GM21447 (cell line): Measurements from ENCODE around the gene CALCOCO2.

Source experiments
- ATAC-seq: cut with Tn5 transposase; IDR thresholded peaks from one replicate; pipeline ENCODE4 v1.9.1; 2021; ENCODE audit not compliant: unreplicated experiment

CALCOCO2 gene

DNA sequence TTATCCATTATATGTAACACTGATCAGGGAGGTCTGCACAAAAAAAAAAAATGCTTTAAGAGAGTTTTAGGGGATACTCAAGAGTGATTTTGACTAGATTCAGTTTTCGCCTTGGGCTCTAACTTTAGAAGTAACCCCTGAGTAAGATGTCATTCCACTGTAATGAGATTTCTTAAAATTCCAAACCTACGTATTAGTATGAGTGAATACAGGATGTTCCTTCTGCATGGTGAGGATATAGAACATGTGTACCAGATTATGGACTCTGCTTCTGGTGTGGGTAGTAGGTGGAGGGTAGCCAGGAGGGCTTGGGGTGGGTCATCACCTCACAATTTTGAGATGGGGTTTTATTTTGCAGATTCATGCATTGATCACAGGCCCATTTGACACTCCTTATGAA is 81.6 kb downstream of the CALCOCO2 start:
- no peak for ATAC-seq
